Type B pancreatic cell (in vitro differentiated cells): ENCODE measurements around the gene REEP6. TPM values are rescaled to one million over a fixed set of nuclear protein-coding genes. Genes with fewer than 3 reads are reported as not detected.

Source experiments
- DNase-seq: peaks from one replicate; pipeline ENCODE4 v3.0.0; 2021; ENCODE audit warnings: mixed read lengths; ENCODE audit not compliant: unreplicated experiment; ENCODE audit errors: extremely low spot score
- H3K27ac Mint-ChIP-seq: 2 replicates; pipeline ENCODE4 v1.8.0; 2021; ENCODE audit warnings: mild to moderate bottlenecking, mixed read lengths
- H3K27me3 Mint-ChIP-seq: 2 replicates; pipeline ENCODE4 v1.8.0; 2021; ENCODE audit warnings: mixed read lengths
- H3K36me3 Mint-ChIP-seq: 2 replicates; pipeline ENCODE4 v1.8.0; 2021; ENCODE audit warnings: mixed read lengths
- H3K4me1 Mint-ChIP-seq: one replicate; pipeline ENCODE4 v1.8.0; 2021; ENCODE audit warnings: mixed read lengths; ENCODE audit not compliant: unreplicated experiment
- H3K4me3 Mint-ChIP-seq: 2 replicates; pipeline ENCODE4 v1.8.0; 2021; ENCODE audit warnings: mild to moderate bottlenecking, mixed read lengths
- H3K9me3 Mint-ChIP-seq: 2 replicates; pipeline ENCODE4 v1.8.0; 2021; ENCODE audit warnings: mixed read lengths
- CTCF ChIP-seq: fragments of 200-600 bp; sonication (generic); conservative IDR thresholded peaks from 2 replicates; pipeline ENCODE4 v1.5.0; 2021; ENCODE audit warnings: antibody characterized with exemption, mild to moderate bottlenecking
- total RNA-seq: library from RNA; stranded (reverse); gene quantifications from 2 replicates; pipeline ENCODE4 v1.2.1, GENCODE V29; 2021; ENCODE audit warnings: low replicate concordance

The REEP6 gene
- total RNA-seq, 1 donor from 2014 or later: 17.3 TPM

GRCh38 chr19:1478934-1479707, 11.9 kb upstream of the REEP6 start, which contains the start of gene C19orf25:
Gene C19orf25 (minus strand): TSS chr19:1479215. CDS start chr19:1478903, 312 bp downstream.
- peak within 1 kb of the TSS; percentile 99 for H3K4me3 Mint-ChIP-seq

GRCh38 chr19:1481224-1481892, 9.6 kb upstream of the REEP6 start:
- peaks cover 4% of the 10 kb centered on the region for H3K36me3 Mint-ChIP-seq
- DNase-seq: no peak
- no peak for TF ChIP-seq CTCF
- no peaks in the 10 kb centered on the region for H3K27me3 Mint-ChIP-seq
- H3K4me3 Mint-ChIP-seq: no peak overlapping the region
- H3K4me1 Mint-ChIP-seq: peaks cover 6% of the 10 kb centered on the region
- H3K9me3 Mint-ChIP-seq: no peaks in the 10 kb centered on the region
- H3K27ac Mint-ChIP-seq: no peak overlapping the region

More at GRCh38 chr19:1478934-1479707, 11.9 kb upstream of the REEP6 start, which contains the start of gene C19orf25:
- peaks cover 4% of the 10 kb centered on the region for H3K36me3 Mint-ChIP-seq
- TF ChIP-seq CTCF: no peak
- peaks cover 6% of the 10 kb centered on the region for H3K4me1 Mint-ChIP-seq
- H3K27ac Mint-ChIP-seq: peak within 1 kb of the TSS; percentile 95
- no peaks in the 10 kb centered on the region for H3K9me3 Mint-ChIP-seq
- H3K27me3 Mint-ChIP-seq: no peaks in the 10 kb centered on the region
- DNase-seq: peak; percentile 93

- no peak for TF ChIP-seq CTCF
- Mint-ChIP-seq H3K4me1 (peaks cover 6% of the 10 kb centered on the region), H3K27ac (no peak overlapping the region), H3K4me3 (no peak overlapping the region), H3K27me3 (no peaks in the 10 kb centered on the region), H3K36me3 (peaks cover 4% of the 10 kb centered on the region), H3K9me3 (no peaks in the 10 kb centered on the region)
- peak; percentile 70 for DNase-seq
Observed at GRCh38 chr19:1481893-1482360, 9.1 kb upstream of the REEP6 start.

- Mint-ChIP-seq H3K4me1 (peaks cover 6% of the 10 kb centered on the region), H3K27ac (no peak overlapping the region), H3K4me3 (peak overlapping the region; percentile 47), H3K9me3 (no peaks in the 10 kb centered on the region), H3K36me3 (peaks cover 4% of the 10 kb centered on the region), H3K27me3 (no peaks in the 10 kb centered on the region)
- DNase-seq: no peak
- no peak for TF ChIP-seq CTCF
Observed at GRCh38 chr19:1482361-1483130, 8.4 kb upstream of the REEP6 start.

GRCh38 chr19:1483131-1483978, 7.6 kb upstream of the REEP6 start:
- Mint-ChIP-seq H3K36me3 (peaks cover 4% of the 10 kb centered on the region), H3K27me3 (no peaks in the 10 kb centered on the region)
- no peak for TF ChIP-seq CTCF

More at GRCh38 chr19:1483131-1483978, 7.6 kb upstream of the REEP6 start:
- H3K4me3 Mint-ChIP-seq: no peak overlapping the region
- no peaks in the 10 kb centered on the region for H3K9me3 Mint-ChIP-seq
- H3K4me1 Mint-ChIP-seq: peaks cover 6% of the 10 kb centered on the region
- H3K27ac Mint-ChIP-seq: no peak overlapping the region
- DNase-seq: no peak
